Measurements from ENCODE around the gene SMAD2.

DNA sequence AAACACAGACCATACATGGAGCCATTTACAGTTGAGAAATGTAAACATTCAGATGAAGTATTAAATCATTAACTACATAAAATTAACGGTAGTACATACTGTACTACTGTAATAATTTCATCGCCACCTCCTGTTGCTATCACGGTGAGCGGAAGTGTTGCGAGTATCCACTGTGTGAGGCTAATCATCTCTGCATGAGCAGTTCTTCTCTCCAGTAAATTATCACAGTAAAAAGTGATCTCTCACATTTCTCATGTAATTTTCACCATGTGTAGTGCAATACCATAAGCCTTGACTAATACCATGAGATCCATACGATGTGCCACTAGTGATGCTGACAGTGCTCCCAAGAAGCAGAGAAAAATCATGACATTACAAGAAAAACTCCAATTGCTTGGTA lies 21.9 kb downstream of the SMAD2 start:
- TF ChIP-seq POLR2A (IDR thresholded peaks at IDR 0.05): no peak
- no peak for TF ChIP-seq CTCF (IDR thresholded peaks at IDR 0.05)

All from esophagus squamous epithelium (tissue), 4 donors.